HFFc6 (cell line): ENCODE measurements around the gene NEIL3. TPM values are rescaled to one million over a fixed set of nuclear protein-coding genes. Genes with fewer than 3 reads are reported as not detected.

Experiments used
- DNase-seq: peaks from one replicate; pipeline ENCODE4 v3.0.0-alpha.2; 2018
- H3K27ac Mint-ChIP-seq: 2 replicates; pipeline ENCODE4 v1.8.0; 2020; ENCODE audit warnings: mild to moderate bottlenecking, mixed read lengths
- H3K27me3 Mint-ChIP-seq: 2 replicates; pipeline ENCODE4 v1.8.0; 2021; ENCODE audit warnings: mild to moderate bottlenecking, moderate library complexity, mixed read lengths; ENCODE audit not compliant: insufficient read depth
- H3K36me3 Mint-ChIP-seq: 2 replicates; pipeline ENCODE4 v1.8.0; 2021; ENCODE audit warnings: low read depth, mixed read lengths
- H3K4me1 Mint-ChIP-seq: 2 replicates; pipeline ENCODE4 v1.8.0; 2020; ENCODE audit warnings: low read depth, mixed read lengths
- H3K4me3 Mint-ChIP-seq: 2 replicates; pipeline ENCODE4 v1.8.0; 2020; ENCODE audit warnings: mild to moderate bottlenecking, moderate library complexity, mixed read lengths
- H3K9me3 Mint-ChIP-seq: 2 replicates; pipeline ENCODE4 v1.8.0; 2020; ENCODE audit warnings: mild to moderate bottlenecking, mixed read lengths
- CTCF ChIP-seq: fragments of 200-600 bp; sonication (generic); IDR thresholded peaks from 2 replicates; pipeline ENCODE4 v1.5.0; 2021; ENCODE audit warnings: antibody characterized with exemption, mild to moderate bottlenecking
- long read RNA-seq: library from polyadenylated mRNA; unstranded; transcript quantifications from one replicate; pipeline ENCODE4 v2.0.0, GENCODE V29; 2019
- total RNA-seq, 6 experiments: library from RNA; stranded (reverse); fragmentation: NEBNext Ultra II Directional; extraction: Animal tissue kit (Norgen Biotek cat#: 25700); gene quantifications; 2 replicates in 1 of 6; 3 replicates in 5 of 6; pipeline ENCODE4 v1.2.3, GENCODE V29; 2021

NEIL3 gene
- 1 to 10 TPM; 4.1 to 9.5 (median 9.0) TPM for total RNA-seq
- long read RNA-seq, partial matches to known transcripts = 0 of 6 reads
- long read RNA-seq, other reads (novel, unspliced or antisense) = 3 of 6 reads

DNA sequence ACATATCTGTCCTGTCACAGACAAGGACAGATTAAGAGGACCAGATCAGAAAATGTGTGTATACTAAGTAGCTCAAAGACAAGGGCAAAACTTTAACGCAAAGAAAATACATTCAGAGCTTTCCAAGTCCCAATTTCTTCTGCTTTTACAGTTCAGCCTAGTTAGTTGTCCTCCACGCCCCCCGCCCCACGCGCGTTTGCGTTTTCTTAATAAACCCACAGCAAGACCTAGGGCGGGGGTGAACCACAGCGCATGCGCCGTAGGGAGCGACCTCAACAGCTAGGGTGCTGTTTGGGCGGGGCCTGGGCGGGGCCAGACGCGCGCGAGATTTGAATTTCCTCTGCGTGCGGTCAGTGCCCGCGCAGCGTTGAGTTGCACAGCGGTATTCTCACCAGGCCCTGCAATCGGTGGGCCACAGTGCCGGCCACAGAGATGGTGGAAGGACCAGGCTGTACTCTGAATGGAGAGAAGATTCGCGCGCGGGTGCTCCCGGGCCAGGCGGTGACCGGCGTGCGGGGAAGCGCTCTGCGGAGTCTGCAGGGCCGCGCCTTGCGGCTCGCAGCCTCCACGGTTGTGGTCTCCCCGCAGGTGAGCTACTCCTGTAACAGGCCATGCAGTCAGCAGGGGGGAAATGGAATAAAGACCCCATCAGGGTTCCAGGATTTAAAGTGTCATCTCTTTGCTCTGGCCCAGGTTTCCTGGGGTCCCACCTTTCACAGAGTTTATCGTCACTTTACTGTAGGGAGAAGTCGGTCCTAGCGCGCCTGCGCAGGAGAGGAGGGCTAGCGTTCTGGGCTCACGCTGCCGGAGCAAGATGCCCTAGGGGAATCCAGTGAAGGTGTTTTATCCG lies at the start of gene NEIL3:
Gene NEIL3 (plus strand): TSS at position 353 of the 850 bp plus-strand sequence. CDS start 80 bp downstream, at position 433.
- no peaks in the 10 kb centered on the region for H3K9me3 Mint-ChIP-seq
- peak within 1 kb of the TSS; percentile 97 for H3K4me3 Mint-ChIP-seq
- no peak for TF ChIP-seq CTCF
- peaks cover 61% of the 10 kb centered on the region for H3K4me1 Mint-ChIP-seq
- DNase-seq = peak; percentile 80
- H3K36me3 Mint-ChIP-seq = no peaks in the 10 kb centered on the region; the same call in 1 of the 2 replicates
- no peaks in the 10 kb centered on the region for H3K27me3 Mint-ChIP-seq
- H3K27ac Mint-ChIP-seq = peak within 1 kb of the TSS; percentile 87

DNA sequence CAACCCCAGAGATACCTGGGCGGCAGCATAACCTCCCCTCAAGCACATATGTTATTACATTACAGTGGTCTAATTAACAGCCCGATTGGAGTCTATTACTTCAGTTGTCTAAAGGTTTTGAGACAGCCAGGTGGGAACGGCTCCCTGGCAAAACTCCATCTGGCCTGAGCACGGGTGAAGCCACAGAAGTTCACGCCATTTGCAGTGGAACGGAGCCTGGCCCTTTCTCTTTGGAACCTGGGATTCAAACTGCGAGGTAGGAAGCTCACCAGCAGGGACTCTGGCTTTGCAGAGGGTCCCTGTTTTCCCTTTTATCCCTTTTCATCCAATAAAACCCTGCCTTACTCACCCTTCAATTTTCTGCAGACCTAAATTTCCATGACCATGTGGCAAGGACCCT lies 45.9 kb upstream of the NEIL3 start:
- Mint-ChIP-seq H3K27me3 (no peaks in the 10 kb centered on the region; the same call in 1 of the 2 replicates), H3K4me3 (no peak overlapping the region), H3K27ac (no peak overlapping the region), H3K9me3 (peaks cover 5% of the 10 kb centered on the region; the same call in 1 of the 2 replicates), H3K36me3 (no peaks in the 10 kb centered on the region), H3K4me1 (peaks cover 5% of the 10 kb centered on the region; the same call in 1 of the 2 replicates)
- DNase-seq = no peak
- no peak for TF ChIP-seq CTCF

GRCh38 chr4:177264788-177265422 lies 44.8 kb upstream of the NEIL3 start:
- Mint-ChIP-seq H3K4me3 (no peak overlapping the region), H3K27ac (no peak overlapping the region), H3K27me3 (no peaks in the 10 kb centered on the region; the same call in 1 of the 2 replicates), H3K9me3 (no peaks in the 10 kb centered on the region), H3K4me1 (peaks cover 5% of the 10 kb centered on the region; the same call in 1 of the 2 replicates), H3K36me3 (no peaks in the 10 kb centered on the region)
- no peak for DNase-seq
- no peak for TF ChIP-seq CTCF

- Mint-ChIP-seq H3K27me3 (no peaks in the 10 kb centered on the region; the same call in 1 of the 2 replicates), H3K27ac (no peak overlapping the region), H3K36me3 (no peaks in the 10 kb centered on the region), H3K4me3 (no peak overlapping the region), H3K4me1 (peaks cover 5% of the 10 kb centered on the region; the same call in 1 of the 2 replicates), H3K9me3 (no peaks in the 10 kb centered on the region)
- DNase-seq = no peak
- TF ChIP-seq CTCF = no peak
These were observed 43.9 kb upstream of the NEIL3 start for GRCh38 chr4:177265729-177266128.

- Mint-ChIP-seq H3K4me1 (peaks cover 5% of the 10 kb centered on the region; the same call in 1 of the 2 replicates), H3K27ac (no peak overlapping the region), H3K27me3 (no peaks in the 10 kb centered on the region), H3K9me3 (no peaks in the 10 kb centered on the region), H3K4me3 (no peak overlapping the region), H3K36me3 (no peaks in the 10 kb centered on the region)
- DNase-seq = no peak
- TF ChIP-seq CTCF = no peak
These were observed 43.2 kb upstream of the NEIL3 start for GRCh38 chr4:177266506-177266905.
